Neuronal stem cell (in vitro differentiated cells): Measurements from ENCODE around the gene SLC12A3.

Experiments used
- DNase-seq: peaks from one replicate; pipeline ENCODE4 v3.0.0-alpha.2; 2013; ENCODE audit warnings: low spot score
- H2AFZ ChIP-seq: one replicate; pipeline ENCODE4 v1.6.1; 2013; ENCODE audit warnings: mild to moderate bottlenecking, low read length, inconsistent platforms
- H2AK5ac ChIP-seq: 2 replicates; pipeline ENCODE4 v1.6.1; 2013; ENCODE audit warnings: low read depth, mild to moderate bottlenecking, inconsistent platforms, low read length, moderate library complexity, mixed read lengths
- H2BK120ac ChIP-seq: 2 replicates; pipeline ENCODE4 v1.6.1; 2013; ENCODE audit warnings: low read depth, mild to moderate bottlenecking, inconsistent platforms, low read length, moderate library complexity, mixed read lengths
- H2BK12ac ChIP-seq: one replicate; pipeline ENCODE4 v1.6.1; 2013; ENCODE audit warnings: low read length, inconsistent platforms
- H2BK15ac ChIP-seq: 2 replicates; pipeline ENCODE4 v1.6.1; 2013; ENCODE audit warnings: mild to moderate bottlenecking, low read length, inconsistent platforms, mixed read lengths
- H2BK5ac ChIP-seq: one replicate; pipeline ENCODE4 v1.6.1; 2013; ENCODE audit warnings: inconsistent platforms, mild to moderate bottlenecking, low read length, moderate library complexity
- H3K14ac ChIP-seq: one replicate; pipeline ENCODE4 v1.6.1; 2013; ENCODE audit warnings: low read length, inconsistent platforms
- H3K18ac ChIP-seq: 2 replicates; pipeline ENCODE4 v1.6.1; 2013; ENCODE audit warnings: low read length, inconsistent platforms
- H3K23ac ChIP-seq: 2 replicates; pipeline ENCODE4 v1.6.1; 2013; ENCODE audit warnings: low read depth, mild to moderate bottlenecking, mixed read lengths, low read length, inconsistent platforms; ENCODE audit not compliant: poor library complexity
- H3K27ac ChIP-seq: replicated peaks from 3 replicates; pipeline ENCODE4 v1.5.1; 2013; ENCODE audit warnings: low read length, inconsistent platforms
- H3K27me3 ChIP-seq, 3 experiments: 2 replicates each; pipeline ENCODE4 v1.6.1; 2013; ENCODE audit warnings: low read length in 3 of 3, mild to moderate bottlenecking in 2 of 3, inconsistent platforms in 1 of 3, low read depth in 1 of 3, mixed read lengths in 1 of 3, moderate library complexity in 1 of 3; ENCODE audit not compliant: control insufficient read depth in 3 of 3, insufficient read depth in 3 of 3
- H3K36me3 ChIP-seq, 2 donors: replicated peaks in 1 of 2; 2 replicates each; pipeline ENCODE4 v1.6.1; 2013; ENCODE audit warnings: low read length in 2 of 2; ENCODE audit not compliant: control insufficient read depth in 2 of 2, insufficient read depth in 2 of 2
- H3K4ac ChIP-seq: 2 replicates; pipeline ENCODE4 v1.6.1; 2013; ENCODE audit warnings: inconsistent platforms, mild to moderate bottlenecking, low read length, moderate library complexity
- H3K4me1 ChIP-seq, 2 donors: 1 replicate in 1 of 2; 2 replicates in 1 of 2; pipeline ENCODE4 v1.6.1; 2013; ENCODE audit warnings: low read length in 2 of 2, low read depth in 1 of 2; ENCODE audit not compliant: control insufficient read depth in 2 of 2, insufficient read depth in 1 of 2
- H3K4me2 ChIP-seq: one replicate; pipeline ENCODE4 v1.6.1; 2013; ENCODE audit warnings: mild to moderate bottlenecking, low read length, inconsistent platforms; ENCODE audit not compliant: insufficient read depth, poor library complexity, severe bottlenecking
- H3K4me3 ChIP-seq, 2 donors: 2 replicates each; pipeline ENCODE4 v1.5.1; 2013; ENCODE audit warnings: low read length in 2 of 2, mild to moderate bottlenecking in 2 of 2, inconsistent platforms in 1 of 2, moderate library complexity in 1 of 2
- H3K79me1 ChIP-seq: one replicate; pipeline ENCODE4 v1.6.1; 2013; ENCODE audit warnings: low read depth, mild to moderate bottlenecking, inconsistent platforms, low read length, moderate library complexity
- H3K9ac ChIP-seq: one replicate; pipeline ENCODE4 v1.6.1; 2013; ENCODE audit warnings: mild to moderate bottlenecking, low read depth, low read length, inconsistent platforms; ENCODE audit not compliant: poor library complexity
- H3K9me3 ChIP-seq, 2 donors: replicated peaks in 1 of 2; 2 replicates each; pipeline versions ENCODE3 to v1.6.1; 2013; ENCODE audit warnings: low read length in 2 of 2, mild to moderate bottlenecking in 2 of 2, inconsistent platforms in 1 of 2, low read depth in 1 of 2, mixed read lengths in 1 of 2, moderate library complexity in 1 of 2; ENCODE audit not compliant: control insufficient read depth in 2 of 2, insufficient read depth in 1 of 2
- H4K8ac ChIP-seq: one replicate; pipeline ENCODE4 v1.6.1; 2013; ENCODE audit warnings: low read depth, mild to moderate bottlenecking, inconsistent platforms, low read length, moderate library complexity
- H4K91ac ChIP-seq: one replicate; pipeline ENCODE4 v1.6.1; 2013; ENCODE audit warnings: low read length, low read depth, mild to moderate bottlenecking, inconsistent platforms; ENCODE audit not compliant: poor library complexity
- WGBS, 2 donors: extraction: QIAGEN DNeasy Blood & Tissue Kit; methylation state at CpG; one replicate each; pipeline ENCODE4 v1.1.7; 2013; ENCODE audit warnings: missing lambda C conversion rate in 2 of 2, mixed read lengths in 1 of 2; ENCODE audit not compliant: insufficient read length in 2 of 2, insufficient replicate concordance in 1 of 2; ENCODE audit errors: extremely low coverage in 2 of 2; 5-methylcytosine and 5-hydroxymethylcytosine counted together

The SLC12A3 gene

GRCh38 chr16:56874800-56875199 lies 9.8 kb downstream of the SLC12A3 start:
- no peak for DNase-seq
- H4K8ac ChIP-seq, result no peak overlapping the region
- no peak overlapping the region for H3K18ac ChIP-seq
- no peak overlapping the region for H3K14ac ChIP-seq
- peaks cover 0 to 1% of the 10 kb centered on the region in 2 donors for H3K9me3 ChIP-seq
- H2AFZ ChIP-seq, result no peak overlapping the region
- no peak overlapping the region for H4K91ac ChIP-seq
- H3K27ac ChIP-seq, result no peak overlapping the region
- H3K4ac ChIP-seq, result no peak overlapping the region
- no peak overlapping the region for H2BK120ac ChIP-seq
- H3K27me3 ChIP-seq, result no peaks in the 10 kb centered on the region
- H3K4me1 ChIP-seq, result no peaks in the 10 kb centered on the region
- H2AK5ac ChIP-seq, result no peak overlapping the region
- no peak overlapping the region for H2BK12ac ChIP-seq
- no peak overlapping the region for H2BK5ac ChIP-seq
- no peak overlapping the region for H2BK15ac ChIP-seq
- no peak overlapping the region for H3K4me2 ChIP-seq
- no peaks in the 10 kb centered on the region for H3K36me3 ChIP-seq
- H3K23ac ChIP-seq, result no peak overlapping the region
- H3K4me3 ChIP-seq, result no peak overlapping the region
- no peaks in the 10 kb centered on the region for H3K79me1 ChIP-seq
- no CpG with 5 or more reads among the region's 11 CpGs for WGBS, 2 donors
- no peak overlapping the region for H3K9ac ChIP-seq

- H4K91ac ChIP-seq, result no peak overlapping the region
- no CpG with 5 or more reads among the region's 4 CpGs for whole genome bisulfite sequencing, 2 donors
These were observed 11.0 kb downstream of the SLC12A3 start for GRCh38 chr16:56876048-56876447.

GRCh38 chr16:56877486-56878182 lies 12.6 kb downstream of the SLC12A3 start:
- Histone ChIP-seq H3K9ac (no peak overlapping the region), H3K14ac (no peak overlapping the region), H3K27me3 (peaks cover 0 to 6% (median 0%) of the 10 kb centered on the region in 3 experiments), H2AK5ac (peak overlapping the region; percentile 46), H3K4ac (no peak overlapping the region), H3K23ac (no peak overlapping the region), H3K36me3 (no peaks in the 10 kb centered on the region), H2BK12ac (no peak overlapping the region), H4K91ac (no peak overlapping the region), H3K9me3 (peaks cover 0 to 1% of the 10 kb centered on the region in 2 donors), H3K18ac (no peak overlapping the region), H2BK5ac (no peak overlapping the region), H3K4me3 (no peak overlapping the region), H3K79me1 (no peaks in the 10 kb centered on the region), H4K8ac (no peak overlapping the region), H3K4me2 (no peak overlapping the region), H2AFZ (no peak overlapping the region), H2BK15ac (peak overlapping the region; percentile 43), H3K27ac (no peak overlapping the region), H3K4me1 (no peaks in the 10 kb centered on the region), H2BK120ac (no peak overlapping the region)
- WGBS, 2 donors, result no CpG with 5 or more reads among the region's 13 CpGs
- no peak for DNase-seq

More at GRCh38 chr16:56876048-56876447, 11.0 kb downstream of the SLC12A3 start:
- Histone ChIP-seq H3K4ac (no peak overlapping the region), H3K18ac (peak overlapping the region; percentile 6), H3K9ac (no peak overlapping the region), H2BK15ac (no peak overlapping the region), H3K4me1 (no peaks in the 10 kb centered on the region), H3K23ac (no peak overlapping the region), H3K4me3 (no peak overlapping the region), H3K27ac (no peak overlapping the region), H3K9me3 (peaks cover 0 to 1% of the 10 kb centered on the region in 2 donors), H2AK5ac (no peak overlapping the region), H3K36me3 (no peaks in the 10 kb centered on the region), H2BK5ac (no peak overlapping the region), H2BK12ac (no peak overlapping the region), H3K79me1 (no peaks in the 10 kb centered on the region), H3K14ac (no peak overlapping the region), H2BK120ac (no peak overlapping the region), H3K27me3 (peaks cover 0 to 6% (median 0%) of the 10 kb centered on the region in 3 experiments), H2AFZ (no peak overlapping the region), H3K4me2 (no peak overlapping the region), H4K8ac (no peak overlapping the region)
- no peak for DNase-seq

- H3K23ac ChIP-seq, result no peak overlapping the region
- peaks cover 0 to 6% (median 0%) of the 10 kb centered on the region in 3 experiments for H3K27me3 ChIP-seq
- H3K27ac ChIP-seq, result no peak overlapping the region
- no peak overlapping the region for H3K4ac ChIP-seq
- H3K14ac ChIP-seq, result no peak overlapping the region
- H4K91ac ChIP-seq, result no peak overlapping the region
- no peak overlapping the region for H3K4me3 ChIP-seq
- no peak overlapping the region for H2BK5ac ChIP-seq
- H2BK12ac ChIP-seq, result no peak overlapping the region
- H3K9me3 ChIP-seq, result peaks cover 0 to 1% of the 10 kb centered on the region in 2 donors
- WGBS, 2 donors, result no CpG with 5 or more reads among the region's 8 CpGs
- no peak overlapping the region for H2AFZ ChIP-seq
- H2BK15ac ChIP-seq, result peak overlapping the region; percentile 43
- no peaks in the 10 kb centered on the region for H3K4me1 ChIP-seq
- H3K36me3 ChIP-seq, result no peaks in the 10 kb centered on the region
- H4K8ac ChIP-seq, result no peak overlapping the region
- no peak overlapping the region for H3K9ac ChIP-seq
- no peak overlapping the region for H2AK5ac ChIP-seq
- H3K18ac ChIP-seq, result no peak overlapping the region
- H3K4me2 ChIP-seq, result no peak overlapping the region
- no peak for DNase-seq
- no peak overlapping the region for H2BK120ac ChIP-seq
- no peaks in the 10 kb centered on the region for H3K79me1 ChIP-seq
These were observed 13.4 kb downstream of the SLC12A3 start for GRCh38 chr16:56878282-56878854.
